Liver (tissue), 3 donors: ENCODE results near the gene EPHA5.

Source experiments
- CTCF ChIP-seq: fragments of 150-350 bp; IDR thresholded peaks from 2 replicates; pipeline ENCODE4 v1.5.1; 2017; ENCODE audit warnings: improper control_type of control experiment, low read depth, low read length; ENCODE audit not compliant: missing input control
- RAD21 ChIP-seq, 2 donors: IDR thresholded peaks; 2 replicates each; pipeline ENCODE4 v1.6.1; 2016; ENCODE audit warnings: antibody characterized with exemption in 2 of 2, mild to moderate bottlenecking in 2 of 2
- donor health status: healthy.
- donor health status: healthy.

- TF ChIP-seq CTCF (no peak), RAD21 (IDR thresholded peaks at IDR 0.05) (no peak)
Measured at GRCh38 chr4:65343342-65343741, 326.9 kb downstream of the EPHA5 start.
